NCI-H187 treated with DMSO at 0.1 percent for 48 hours (cell line): ENCODE measurements around the gene VEGFB.

Experiments
- DNase-seq: peaks from one replicate; lab custom pipeline; 2025; lab: John Stamatoyannopoulos, UW

Gene VEGFB

GRCh38 chr11:64262271-64263002, 28.1 kb downstream of the VEGFB start:
- no peak for DNase-seq

GRCh38 chr11:64263021-64263946, 28.9 kb downstream of the VEGFB start:
- DNase-seq: no peak

GRCh38 chr11:64263947-64264317, 29.5 kb downstream of the VEGFB start:
- no peak for DNase-seq

GRCh38 chr11:64264371-64264852, 30.0 kb downstream of the VEGFB start:
- DNase-seq: no peak

GRCh38 chr11:64265176-64266160, 31.1 kb downstream of the VEGFB start:
- no peak for DNase-seq

- no peak for DNase-seq
Observed at GRCh38 chr11:64266339-64266738, 32.0 kb downstream of the VEGFB start.

GRCh38 chr11:64267207-64267945, 33.0 kb downstream of the VEGFB start:
- DNase-seq: no peak

GRCh38 chr11:64268025-64268892, 33.9 kb downstream of the VEGFB start:
- no peak for DNase-seq

GRCh38 chr11:64268893-64269539, 34.6 kb downstream of the VEGFB start:
- no peak for DNase-seq

GRCh38 chr11:64269540-64270220, 35.3 kb downstream of the VEGFB start:
- DNase-seq: peak; percentile 97

- no peak for DNase-seq
Observed at GRCh38 chr11:64275031-64275800, 40.8 kb downstream of the VEGFB start.

GRCh38 chr11:64275841-64276240, 41.5 kb downstream of the VEGFB start:
- no peak for DNase-seq

- no peak for DNase-seq
Observed at GRCh38 chr11:64276653-64277431, 42.5 kb downstream of the VEGFB start.

- DNase-seq: no peak
Observed at GRCh38 chr11:64278576-64279190, 44.3 kb downstream of the VEGFB start.

- no peak for DNase-seq
Observed at GRCh38 chr11:64281957-64282770, 47.8 kb downstream of the VEGFB start.

- no peak for DNase-seq
Observed at GRCh38 chr11:64283092-64283491, 48.7 kb downstream of the VEGFB start.
